Endodermal cell (in vitro differentiated cells): ENCODE results near the gene ARL15. TPM values are rescaled to one million over a fixed set of nuclear protein-coding genes. Genes with fewer than 3 reads are reported as not detected.

Experiments used
- DNase-seq: peaks from one replicate; pipeline ENCODE4 v3.0.0-alpha.2; 2017
- H3K27ac ChIP-seq: 2 replicates; pipeline ENCODE4 v1.5.1; 2013; ENCODE audit warnings: mild to moderate bottlenecking, low read depth, low read length, moderate library complexity
- H3K27me3 ChIP-seq: 2 replicates; pipeline ENCODE4 v1.6.1; 2013; ENCODE audit warnings: mild to moderate bottlenecking, low read length, moderate library complexity; ENCODE audit not compliant: insufficient read depth, control insufficient read depth, poor library complexity, severe bottlenecking
- H3K36me3 ChIP-seq: 2 replicates; pipeline ENCODE4 v1.7.0; 2013; ENCODE audit warnings: mild to moderate bottlenecking, low read length, moderate library complexity; ENCODE audit not compliant: control insufficient read depth, insufficient read depth
- H3K4me1 ChIP-seq: one replicate; pipeline ENCODE4 v1.7.0; 2013; ENCODE audit warnings: low read length; ENCODE audit not compliant: control insufficient read depth, insufficient read depth
- H3K4me3 ChIP-seq: 2 replicates; pipeline ENCODE4 v1.5.1; 2013; ENCODE audit warnings: mild to moderate bottlenecking, low read length, moderate library complexity
- H3K9ac ChIP-seq: 2 replicates; pipeline ENCODE4 v1.6.1; 2013; ENCODE audit warnings: mild to moderate bottlenecking, low read length, moderate library complexity; ENCODE audit not compliant: poor library complexity, severe bottlenecking; ENCODE audit errors: extremely low read depth
- H3K9me3 ChIP-seq: 2 replicates; pipeline ENCODE4 v1.6.1; 2013; ENCODE audit warnings: mild to moderate bottlenecking, low read length, moderate library complexity; ENCODE audit not compliant: control insufficient read depth
- H3K27ac Mint-ChIP-seq: 2 replicates; pipeline ENCODE4 v1.8.0; 2020; ENCODE audit warnings: mixed read lengths
- H3K27me3 Mint-ChIP-seq: 2 replicates; pipeline ENCODE4 v1.8.0; 2021; ENCODE audit warnings: mild to moderate bottlenecking, mixed read lengths; ENCODE audit not compliant: insufficient read depth
- H3K36me3 Mint-ChIP-seq: 2 replicates; pipeline ENCODE4 v1.8.0; 2020; ENCODE audit warnings: low read depth, mixed read lengths
- H3K4me1 Mint-ChIP-seq: 2 replicates; pipeline ENCODE4 v1.8.0; 2020; ENCODE audit warnings: mixed read lengths
- H3K4me3 Mint-ChIP-seq: 2 replicates; pipeline ENCODE4 v1.8.0; 2020; ENCODE audit warnings: mild to moderate bottlenecking, moderate library complexity, mixed read lengths
- H3K9me3 Mint-ChIP-seq: 2 replicates; pipeline ENCODE4 v1.8.0; 2020; ENCODE audit warnings: mild to moderate bottlenecking, mixed read lengths
- CTCF ChIP-seq: fragments of 200-600 bp; sonication (generic); conservative IDR thresholded peaks from 2 replicates; pipeline ENCODE4 v1.5.0; 2021; ENCODE audit warnings: antibody characterized with exemption, mild to moderate bottlenecking
- WGBS, 2 experiments: methylation state at CpG; one replicate each; pipeline versions ENCODE4 v1.1.5 to v1.1.7; 2013; ENCODE audit warnings: missing lambda C conversion rate in 2 of 2, mixed read lengths in 1 of 2; ENCODE audit not compliant: insufficient coverage in 1 of 2, insufficient read length in 1 of 2; 5-methylcytosine and 5-hydroxymethylcytosine counted together
- total RNA-seq, 2 donors: library from RNA; stranded (reverse); fragmentation: NEBNext Ultra II Directional in 1 of 2; extraction: Animal tissue kit (Norgen Biotek cat#: 25700) in 1 of 2; gene quantifications; 2 replicates in 1 of 2; 3 replicates in 1 of 2; pipeline ENCODE4 v1.2.1, GENCODE V29; 2021

Gene ARL15
- total RNA-seq, 2 donors from 2014 or later: 23.3 to 24.0 TPM

GRCh38 chr5:54251981-54252380 lies 58.4 kb downstream of the ARL15 start:
- no peak overlapping the region for H3K27ac ChIP-seq
- H3K9me3 ChIP-seq: no peaks in the 10 kb centered on the region
- Mint-ChIP-seq H3K4me1 (peaks cover 31% of the 10 kb centered on the region), H3K27me3 (no peaks in the 10 kb centered on the region), H3K9me3 (no peaks in the 10 kb centered on the region), H3K27ac (no peak overlapping the region), H3K36me3 (no peaks in the 10 kb centered on the region), H3K4me3 (no peak overlapping the region)
- H3K4me3 ChIP-seq: no peak overlapping the region
- H3K27me3 ChIP-seq: no peaks in the 10 kb centered on the region
- 57 to 82% methylated on average over 1 of the region's 1 CpG for WGBS, 2 experiments
- no peak for DNase-seq
- peaks cover 2% of the 10 kb centered on the region for H3K4me1 ChIP-seq
- H3K9ac ChIP-seq: no peak overlapping the region
- no peak for TF ChIP-seq CTCF
- H3K36me3 ChIP-seq: no peaks in the 10 kb centered on the region

GRCh38 chr5:54249210-54250028 lies 61.0 kb downstream of the ARL15 start:
- Histone ChIP-seq H3K27me3 (no peaks in the 10 kb centered on the region), H3K27ac (no peak overlapping the region), H3K9ac (no peak overlapping the region), H3K9me3 (no peaks in the 10 kb centered on the region), H3K4me1 (peaks cover 2% of the 10 kb centered on the region), H3K36me3 (no peaks in the 10 kb centered on the region), H3K4me3 (no peak overlapping the region)
- Mint-ChIP-seq H3K9me3 (no peaks in the 10 kb centered on the region), H3K4me1 (peaks cover 20% of the 10 kb centered on the region), H3K36me3 (no peaks in the 10 kb centered on the region), H3K27me3 (no peaks in the 10 kb centered on the region), H3K27ac (no peak overlapping the region), H3K4me3 (no peak overlapping the region)
- no peak for TF ChIP-seq CTCF
- WGBS, 2 experiments: 82 to 83% methylated on average over 4 of the region's 4 CpGs
- no peak for DNase-seq

- H3K27ac Mint-ChIP-seq: no peak overlapping the region
Observed at GRCh38 chr5:54247226-54247625, 63.1 kb downstream of the ARL15 start.

More at GRCh38 chr5:54247226-54247625, 63.1 kb downstream of the ARL15 start:
- Histone ChIP-seq H3K9ac (no peak overlapping the region), H3K4me3 (no peak overlapping the region), H3K9me3 (no peaks in the 10 kb centered on the region), H3K27me3 (no peaks in the 10 kb centered on the region), H3K36me3 (no peaks in the 10 kb centered on the region), H3K27ac (no peak overlapping the region), H3K4me1 (peaks cover 2% of the 10 kb centered on the region)
- 83 to 93% methylated on average over 2 to 4 of the region's 5 CpGs for WGBS, 2 experiments
- Mint-ChIP-seq H3K4me1 (peaks cover 18% of the 10 kb centered on the region), H3K9me3 (no peaks in the 10 kb centered on the region), H3K4me3 (no peak overlapping the region), H3K36me3 (no peaks in the 10 kb centered on the region), H3K27me3 (no peaks in the 10 kb centered on the region)
- DNase-seq: no peak
- no peak for TF ChIP-seq CTCF
